GM19372 (cell line): Measurements from ENCODE around the gene PGM2.

Experiments
- ATAC-seq: cut with Tn5 transposase; IDR thresholded peaks from one replicate; pipeline ENCODE4 v1.9.1; 2021; ENCODE audit warnings: mild to moderate bottlenecking, low read depth, moderate library complexity; ENCODE audit not compliant: unreplicated experiment

Gene PGM2

DNA sequence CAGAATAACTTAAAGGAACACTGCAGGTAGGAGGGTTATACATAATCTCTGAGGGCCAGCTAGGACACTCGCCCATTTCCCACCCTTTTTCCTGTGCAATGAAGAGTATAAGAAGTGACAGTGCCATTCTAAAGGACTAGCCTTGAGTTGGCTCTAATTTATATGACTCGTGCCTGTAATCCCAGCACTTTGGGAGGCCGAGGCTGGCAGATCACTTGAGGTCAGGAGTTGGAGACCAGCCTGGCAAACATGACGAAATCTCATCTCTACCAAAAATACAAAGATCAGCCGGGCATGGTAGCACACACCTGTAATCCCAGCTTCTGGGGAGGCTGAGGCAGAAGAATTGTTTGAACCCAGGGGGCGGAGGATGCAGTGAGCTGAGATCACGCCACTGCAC is 68.8 kb downstream of the PGM2 start:
- no peak for ATAC-seq

- ATAC-seq: no peak
Measured at GRCh38 chr4:37896206-37896860, 69.8 kb downstream of the PGM2 start.

GRCh38 chr4:37902212-37902611 is 75.7 kb downstream of the PGM2 start:
- ATAC-seq: no peak

DNA sequence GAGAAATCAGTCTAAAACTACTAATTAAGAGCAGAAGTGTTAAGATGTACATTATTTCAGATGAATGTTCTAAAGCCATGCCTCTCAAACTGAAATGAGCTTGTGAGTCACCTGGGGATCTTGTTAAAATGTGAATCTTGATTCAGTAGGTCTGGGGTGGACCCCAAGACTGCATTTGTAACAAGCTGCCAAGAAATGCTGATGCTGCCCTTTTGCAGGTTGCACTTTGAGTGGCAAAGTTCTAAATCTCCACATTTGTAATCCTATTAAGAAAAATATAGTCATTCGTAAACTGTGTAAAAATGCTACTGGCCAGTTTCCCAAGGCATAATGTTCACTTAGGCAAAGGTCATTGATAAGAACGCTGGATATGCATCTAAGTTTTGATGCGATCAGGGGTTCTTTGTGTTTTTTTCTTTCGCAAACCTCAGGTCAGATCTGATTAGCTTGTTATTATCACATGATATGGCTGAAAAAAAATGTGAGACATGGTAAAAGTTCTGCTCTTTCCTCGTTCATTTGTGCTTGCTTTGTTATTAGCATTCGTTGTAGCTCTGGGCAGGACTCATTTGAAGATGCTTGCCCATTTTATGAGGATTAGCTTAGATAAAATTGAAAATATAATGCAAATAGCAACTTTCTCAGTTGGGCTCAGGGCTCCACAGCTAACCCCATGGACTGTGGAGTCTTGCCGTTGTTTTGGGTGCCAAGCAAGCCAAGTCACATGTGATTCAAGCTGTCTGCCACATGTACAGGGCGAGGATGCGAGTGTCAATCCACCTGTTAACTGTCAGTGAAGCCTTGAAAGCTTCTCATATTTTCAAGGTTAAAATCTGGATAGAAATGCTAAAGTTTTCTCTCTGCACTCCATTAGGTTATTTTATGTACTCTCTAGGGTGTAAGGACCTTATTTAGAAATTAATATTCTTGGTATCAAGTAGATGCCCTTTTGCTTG is 76.5 kb downstream of the PGM2 start:
- ATAC-seq: no peak

DNA sequence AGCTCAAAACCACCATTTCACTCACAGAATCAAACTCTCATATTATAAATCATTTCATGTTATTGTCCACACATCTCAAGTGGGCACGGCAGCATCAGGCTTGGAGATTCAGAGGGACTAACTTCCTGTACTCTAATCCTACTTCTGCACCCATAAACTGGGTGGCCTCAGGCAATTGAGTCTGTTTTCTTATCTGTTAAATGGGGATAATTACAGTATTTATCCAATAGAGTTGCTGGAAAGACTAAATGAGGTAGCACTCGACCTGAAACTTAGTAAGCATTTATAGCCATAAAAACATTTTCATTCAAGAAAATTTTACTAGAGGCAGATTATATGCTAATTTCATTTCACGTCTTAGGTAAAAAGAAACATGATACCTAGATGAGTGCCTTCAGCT is 77.4 kb downstream of the PGM2 start:
- no peak for ATAC-seq

DNA sequence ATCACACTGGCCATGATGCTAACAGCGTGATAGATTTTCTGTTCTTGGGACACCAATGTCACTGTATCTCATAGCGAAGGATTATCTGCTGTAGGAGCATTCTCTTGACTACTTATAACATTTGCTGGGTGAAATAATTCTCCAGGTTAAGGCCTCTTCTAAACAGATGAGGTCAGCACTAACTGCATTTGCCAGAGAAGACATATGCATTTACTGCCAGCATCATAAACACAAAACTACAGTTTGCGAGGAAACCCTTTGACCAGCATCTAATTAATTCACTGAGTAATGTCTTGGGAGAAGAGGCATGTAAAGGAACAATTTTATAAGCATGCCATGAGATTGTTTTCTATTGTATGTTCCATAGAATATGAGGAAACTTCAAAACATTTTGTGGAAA is 78.3 kb downstream of the PGM2 start:
- ATAC-seq: no peak

GRCh38 chr4:37905533-37906169 is 79.2 kb downstream of the PGM2 start:
- no peak for ATAC-seq

GRCh38 chr4:37908488-37909331 is 82.2 kb downstream of the PGM2 start:
- no peak for ATAC-seq

GRCh38 chr4:37909332-37910090 is 83.0 kb downstream of the PGM2 start:
- no peak for ATAC-seq

- no peak for ATAC-seq
Measured at GRCh38 chr4:37910091-37910486, 83.6 kb downstream of the PGM2 start.
